ENCODE results near the gene CHRM3.

DNA sequence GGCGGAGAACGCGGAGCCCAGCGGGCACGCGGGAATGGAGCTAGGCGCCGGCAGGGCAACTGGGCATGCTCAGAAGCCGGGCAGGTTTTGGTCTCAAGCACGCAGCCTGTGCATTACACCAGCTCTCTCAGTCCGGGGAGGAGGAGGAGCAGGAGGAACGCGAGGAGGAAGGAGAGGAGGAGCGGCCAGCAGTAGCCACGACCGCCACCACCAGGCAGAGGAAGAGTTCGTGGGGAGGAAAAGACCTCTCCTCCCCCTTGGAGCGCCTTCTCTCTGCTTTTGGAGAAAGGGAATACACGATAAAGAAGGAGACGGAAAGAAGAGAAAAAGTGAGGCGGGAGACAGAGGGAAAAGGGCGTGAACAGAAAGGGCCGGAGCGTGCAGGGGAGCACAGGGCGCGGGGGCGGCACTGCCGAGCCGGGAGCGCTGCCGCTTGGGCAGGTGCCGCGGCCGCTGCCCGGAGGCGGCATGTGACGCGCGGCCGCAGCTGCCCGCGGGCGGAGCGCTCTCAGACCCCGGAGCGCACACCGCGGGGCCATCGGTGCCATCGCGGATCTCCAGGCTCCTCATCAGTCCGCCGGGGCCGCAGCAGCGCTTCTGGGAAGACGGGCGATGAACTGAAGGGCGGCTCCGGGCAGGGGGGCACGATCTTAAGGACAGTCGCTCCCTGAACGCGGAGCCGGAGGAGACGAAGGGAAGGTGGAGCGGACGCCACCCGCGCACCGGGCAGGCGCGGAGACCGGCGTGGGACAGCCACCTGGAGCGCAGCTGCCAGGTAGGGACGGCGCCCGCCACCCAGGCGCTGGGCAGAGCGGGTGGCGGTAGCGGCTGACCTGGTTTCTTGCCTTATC is at the start of gene CHRM3:
- TF ChIP-seq, protein P1, sequence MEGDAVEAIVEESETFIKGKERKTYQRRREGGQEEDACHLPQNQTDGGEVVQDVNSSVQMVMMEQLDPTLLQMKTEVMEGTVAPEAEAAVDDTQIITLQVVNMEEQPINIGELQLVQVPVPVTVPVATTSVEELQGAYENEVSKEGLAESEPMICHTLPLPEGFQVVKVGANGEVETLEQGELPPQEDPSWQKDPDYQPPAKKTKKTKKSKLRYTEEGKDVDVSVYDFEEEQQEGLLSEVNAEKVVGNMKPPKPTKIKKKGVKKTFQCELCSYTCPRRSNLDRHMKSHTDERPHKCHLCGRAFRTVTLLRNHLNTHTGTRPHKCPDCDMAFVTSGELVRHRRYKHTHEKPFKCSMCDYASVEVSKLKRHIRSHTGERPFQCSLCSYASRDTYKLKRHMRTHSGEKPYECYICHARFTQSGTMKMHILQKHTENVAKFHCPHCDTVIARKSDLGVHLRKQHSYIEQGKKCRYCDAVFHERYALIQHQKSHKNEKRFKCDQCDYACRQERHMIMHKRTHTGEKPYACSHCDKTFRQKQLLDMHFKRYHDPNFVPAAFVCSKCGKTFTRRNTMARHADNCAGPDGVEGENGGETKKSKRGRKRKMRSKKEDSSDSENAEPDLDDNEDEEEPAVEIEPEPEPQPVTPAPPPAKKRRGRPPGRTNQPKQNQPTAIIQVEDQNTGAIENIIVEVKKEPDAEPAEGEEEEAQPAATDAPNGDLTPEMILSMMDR (IDR thresholded peaks at IDR 0.05), result peak in 3 of 6 experiments; percentile 7 to 27 (median 9)
- TF ChIP-seq POLR2A (IDR thresholded peaks at IDR 0.05), result no peak

Data from esophagus squamous epithelium (tissue), 4 donors.